ENCODE measurements around the gene SLC25A45. TPM values are rescaled to one million over a fixed set of nuclear protein-coding genes. Genes with fewer than 3 reads are reported as not detected.

Gene SLC25A45
- total and polyA plus RNA-seq, 2 of the 4 experiments (the other 2 are of a cell fraction), result 0.72 to 1.2 TPM

DNA sequence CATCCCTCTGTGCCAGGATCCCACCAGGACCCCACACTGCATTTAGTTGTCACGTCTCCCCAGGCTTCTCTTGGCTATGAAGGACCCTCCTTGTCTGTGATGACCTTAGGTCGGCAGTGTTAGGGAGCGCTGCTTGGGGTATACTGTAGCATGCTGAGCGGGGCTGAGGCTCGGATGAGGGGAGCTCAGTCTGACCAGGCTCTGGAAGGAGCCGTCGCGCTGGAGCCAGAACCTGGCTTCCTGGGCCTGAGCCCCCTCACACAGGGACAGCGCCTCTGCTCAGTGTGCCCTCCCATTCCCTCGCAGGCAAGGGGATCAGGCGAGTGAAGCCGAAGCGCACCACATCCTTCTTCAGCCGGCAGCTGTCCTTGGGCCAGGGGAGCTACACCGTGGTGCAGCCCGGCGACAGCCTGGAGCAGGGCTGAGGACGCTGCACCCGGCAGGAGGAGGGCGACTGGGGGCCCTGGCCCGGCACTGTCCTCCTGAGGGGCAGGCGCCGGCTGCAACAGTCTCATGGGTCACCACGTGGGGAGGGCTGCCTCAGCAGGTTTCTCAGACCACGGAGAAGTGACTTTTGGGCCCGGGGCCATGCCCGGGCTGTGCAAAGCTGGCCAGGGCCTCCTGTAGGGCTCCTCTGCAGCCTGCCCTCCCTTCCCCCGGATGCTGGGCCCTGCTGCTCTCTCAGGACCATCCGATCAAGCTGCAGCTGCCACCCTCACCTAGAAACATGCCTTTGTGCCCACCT lies 28.7 kb upstream of the SLC25A45 start:
- Histone ChIP-seq H3K4me2 (ENCODE audit: low read depth, low read length) (no peak overlapping the region), H2AK5ac (ENCODE audit: low read depth, low read length) (no peak overlapping the region), H2AFZ (replicated peaks; ENCODE audit: low read length, poor library complexity) (no peak overlapping the region), H3K36me3 (ENCODE audit: control insufficient read depth, insufficient read depth, low read length) (peaks cover 37% of the 10 kb centered on the region), H4K8ac (ENCODE audit: low read depth in 2 of 2, low read length in 2 of 2) (no peak overlapping the region), H3K56ac (ENCODE audit: extremely low read depth, insufficient read depth, low read length) (no peak overlapping the region), H2BK20ac (ENCODE audit: low read depth, low read length) (no peak overlapping the region), H3K23ac (ENCODE audit: low read depth, low read length) (no peak overlapping the region), H2BK120ac (ENCODE audit: low read depth, low read length) (no peak overlapping the region), H3K4me3 (ENCODE audit: insufficient read depth, low read depth, low read length) (no peak overlapping the region), H2BK5ac (ENCODE audit: low read depth, low read length, poor library complexity, severe bottlenecking) (no peak overlapping the region), H3K14ac (replicated peaks; ENCODE audit: low read depth, low read length) (no peak overlapping the region), H4K5ac (ENCODE audit: low read depth, low read length) (no peak overlapping the region), H3K27ac (ENCODE audit: insufficient read depth, low read length) (no peak overlapping the region), H3K9me1 (ENCODE audit: insufficient read depth, low read length) (no peaks in the 10 kb centered on the region), H4K91ac (ENCODE audit: insufficient read depth, low read depth, low read length) (no peak overlapping the region), H3K4me1 (ENCODE audit: control insufficient read depth, insufficient read depth, low read length) (peaks cover 3% of the 10 kb centered on the region; the same call in 1 of the 2 replicates), H4K20me1 (ENCODE audit: insufficient read depth, low read length) (no peaks in the 10 kb centered on the region; the same call in 1 of the 2 replicates), H3K9me3 (ENCODE audit: control insufficient read depth, insufficient read depth, low read length) (no peaks in the 10 kb centered on the region), H3K27me3 (ENCODE audit: control insufficient read depth, insufficient read depth, low read length) (no peaks in the 10 kb centered on the region), H3K9ac (ENCODE audit: low read depth, low read length) (no peak overlapping the region), H2AK9ac (replicated peaks; ENCODE audit: low read depth, low read length, poor library complexity) (no peak overlapping the region), H2BK15ac (ENCODE audit: low read depth, low read length) (no peak overlapping the region), H3K79me1 (ENCODE audit: low read depth in 1 of 2, low read length in 2 of 2) (peaks cover 0 to 41% of the 10 kb centered on the region in 2 experiments), H3K18ac (ENCODE audit: low read depth, low read length) (no peak overlapping the region), H3K4ac (ENCODE audit: low read depth, low read length) (no peak overlapping the region)
- ChIA-PET POLR2A (ENCODE audit: unreplicated experiment) (no interaction called here), CTCF (no interaction called here)
- TF ChIP-seq, protein P1, sequence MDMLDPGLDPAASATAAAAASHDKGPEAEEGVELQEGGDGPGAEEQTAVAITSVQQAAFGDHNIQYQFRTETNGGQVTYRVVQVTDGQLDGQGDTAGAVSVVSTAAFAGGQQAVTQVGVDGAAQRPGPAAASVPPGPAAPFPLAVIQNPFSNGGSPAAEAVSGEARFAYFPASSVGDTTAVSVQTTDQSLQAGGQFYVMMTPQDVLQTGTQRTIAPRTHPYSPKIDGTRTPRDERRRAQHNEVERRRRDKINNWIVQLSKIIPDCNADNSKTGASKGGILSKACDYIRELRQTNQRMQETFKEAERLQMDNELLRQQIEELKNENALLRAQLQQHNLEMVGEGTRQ (IDR thresholded peaks at IDR 0.05; ENCODE audit: low read depth, low read length), result no peak
- TF ChIP-seq ELK1 (IDR thresholded peaks at IDR 0.05; ENCODE audit: borderline replicate concordance, low read depth, low read length) (no peak), SMC3 (IDR thresholded peaks at IDR 0.05; ENCODE audit: low read depth, low read length) (no peak), CHD1 (IDR thresholded peaks at IDR 0.05; ENCODE audit: low read depth, low read length) (no peak), RAD21 (IDR thresholded peaks at IDR 0.05; ENCODE audit: low read length) (no peak), NFE2L2 (IDR thresholded peaks at IDR 0.05; ENCODE audit: low read depth, low read length) (no peak), MAZ (IDR thresholded peaks at IDR 0.05; ENCODE audit: borderline replicate concordance, low read depth, low read length) (no peak), MAFK (IDR thresholded peaks at IDR 0.05; ENCODE audit: low read depth, low read length) (no peak), POLR2A (IDR thresholded peaks at IDR 0.05; ENCODE audit: low read depth, low read length) (no peak), BHLHE40 (IDR thresholded peaks at IDR 0.05; ENCODE audit: low read depth, low read length) (no peak), RFX5 (IDR thresholded peaks at IDR 0.05; ENCODE audit: low read depth, low read length) (no peak), MXI1 (IDR thresholded peaks at IDR 0.05; ENCODE audit: borderline replicate concordance, low read depth, low read length) (no peak), FOS (IDR thresholded peaks at IDR 0.05; ENCODE audit: low read depth, low read length) (no peak)
- ATAC-seq (ENCODE audit: low read depth) (no peak), DNase-seq (no peak)
- BruUV-seq (replicated peaks), result no TSS peak
- in situ Hi-C loops (cut with MboI; ENCODE audit: low sequenced_read_pairs) (loop anchor here (5.0 kb wide), 1 partner anchor 101 kb away; no protein-coding TSS in a partner anchor), dilution Hi-C loops (cut with HindIII; ENCODE audit: low sequenced_read_pairs, unreplicated experiment) (no loop called here), intact Hi-C loops (cut with micrococcal nuclease) (no loop called here)
- 85% methylated on average over 18 of the region's 29 CpGs; no CpG with 5 or more reads in 1 of the 2 experiments for WGBS, 2 experiments (ENCODE audit: extremely low coverage in 2 of 2, insufficient read length in 1 of 2)
